ENCODE data around the gene PYGM.

Gene PYGM

GRCh38 chr11:64799623-64800302 lies 40.0 kb upstream of the PYGM start:
- no peak for TF ChIP-seq FOXP2 (optimal IDR thresholded peaks at IDR 0.05; ENCODE audit: borderline replicate concordance, extremely low read depth, extremely low read length, insufficient read depth)
- TF ChIP-seq SIN3A (IDR thresholded peaks at IDR 0.05; ENCODE audit: borderline replicate concordance, insufficient read depth, low read length): no peak
- no peak for TF ChIP-seq POLR2AphosphoS5 (IDR thresholded peaks at IDR 0.05; ENCODE audit: low read depth, low read length)
- TF ChIP-seq, protein P1, sequence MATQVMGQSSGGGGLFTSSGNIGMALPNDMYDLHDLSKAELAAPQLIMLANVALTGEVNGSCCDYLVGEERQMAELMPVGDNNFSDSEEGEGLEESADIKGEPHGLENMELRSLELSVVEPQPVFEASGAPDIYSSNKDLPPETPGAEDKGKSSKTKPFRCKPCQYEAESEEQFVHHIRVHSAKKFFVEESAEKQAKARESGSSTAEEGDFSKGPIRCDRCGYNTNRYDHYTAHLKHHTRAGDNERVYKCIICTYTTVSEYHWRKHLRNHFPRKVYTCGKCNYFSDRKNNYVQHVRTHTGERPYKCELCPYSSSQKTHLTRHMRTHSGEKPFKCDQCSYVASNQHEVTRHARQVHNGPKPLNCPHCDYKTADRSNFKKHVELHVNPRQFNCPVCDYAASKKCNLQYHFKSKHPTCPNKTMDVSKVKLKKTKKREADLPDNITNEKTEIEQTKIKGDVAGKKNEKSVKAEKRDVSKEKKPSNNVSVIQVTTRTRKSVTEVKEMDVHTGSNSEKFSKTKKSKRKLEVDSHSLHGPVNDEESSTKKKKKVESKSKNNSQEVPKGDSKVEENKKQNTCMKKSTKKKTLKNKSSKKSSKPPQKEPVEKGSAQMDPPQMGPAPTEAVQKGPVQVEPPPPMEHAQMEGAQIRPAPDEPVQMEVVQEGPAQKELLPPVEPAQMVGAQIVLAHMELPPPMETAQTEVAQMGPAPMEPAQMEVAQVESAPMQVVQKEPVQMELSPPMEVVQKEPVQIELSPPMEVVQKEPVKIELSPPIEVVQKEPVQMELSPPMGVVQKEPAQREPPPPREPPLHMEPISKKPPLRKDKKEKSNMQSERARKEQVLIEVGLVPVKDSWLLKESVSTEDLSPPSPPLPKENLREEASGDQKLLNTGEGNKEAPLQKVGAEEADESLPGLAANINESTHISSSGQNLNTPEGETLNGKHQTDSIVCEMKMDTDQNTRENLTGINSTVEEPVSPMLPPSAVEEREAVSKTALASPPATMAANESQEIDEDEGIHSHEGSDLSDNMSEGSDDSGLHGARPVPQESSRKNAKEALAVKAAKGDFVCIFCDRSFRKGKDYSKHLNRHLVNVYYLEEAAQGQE (IDR thresholded peaks at IDR 0.05; ENCODE audit: insufficient read depth in 1 of 2, low read depth in 2 of 2, low read length in 2 of 2): no peak
- no peak for TF ChIP-seq TAF1 (IDR thresholded peaks at IDR 0.05; ENCODE audit: borderline replicate concordance, insufficient read depth, low read length)

- TF ChIP-seq POLR2AphosphoS5 (IDR thresholded peaks at IDR 0.05; ENCODE audit: low read depth, low read length) (no peak), SIN3A (IDR thresholded peaks at IDR 0.05; ENCODE audit: borderline replicate concordance, insufficient read depth, low read length) (no peak), TAF1 (IDR thresholded peaks at IDR 0.05; ENCODE audit: borderline replicate concordance, insufficient read depth, low read length) (no peak), FOXP2 (optimal IDR thresholded peaks at IDR 0.05; ENCODE audit: borderline replicate concordance, extremely low read depth, extremely low read length, insufficient read depth) (no peak)
- TF ChIP-seq, protein P1 (IDR thresholded peaks at IDR 0.05; ENCODE audit: insufficient read depth in 1 of 2, low read depth in 2 of 2, low read length in 2 of 2): no peak
These were observed 39.5 kb upstream of the PYGM start for GRCh38 chr11:64799256-64799622.

- no peak for TF ChIP-seq FOXP2 (optimal IDR thresholded peaks at IDR 0.05; ENCODE audit: borderline replicate concordance, extremely low read depth, extremely low read length, insufficient read depth)
- TF ChIP-seq, protein P1 (IDR thresholded peaks at IDR 0.05; ENCODE audit: insufficient read depth in 1 of 2, low read depth in 2 of 2, low read length in 2 of 2): no peak
- TF ChIP-seq SIN3A (IDR thresholded peaks at IDR 0.05; ENCODE audit: borderline replicate concordance, insufficient read depth, low read length): no peak
These were observed 37.2 kb upstream of the PYGM start for GRCh38 chr11:64796757-64797541.

DNA sequence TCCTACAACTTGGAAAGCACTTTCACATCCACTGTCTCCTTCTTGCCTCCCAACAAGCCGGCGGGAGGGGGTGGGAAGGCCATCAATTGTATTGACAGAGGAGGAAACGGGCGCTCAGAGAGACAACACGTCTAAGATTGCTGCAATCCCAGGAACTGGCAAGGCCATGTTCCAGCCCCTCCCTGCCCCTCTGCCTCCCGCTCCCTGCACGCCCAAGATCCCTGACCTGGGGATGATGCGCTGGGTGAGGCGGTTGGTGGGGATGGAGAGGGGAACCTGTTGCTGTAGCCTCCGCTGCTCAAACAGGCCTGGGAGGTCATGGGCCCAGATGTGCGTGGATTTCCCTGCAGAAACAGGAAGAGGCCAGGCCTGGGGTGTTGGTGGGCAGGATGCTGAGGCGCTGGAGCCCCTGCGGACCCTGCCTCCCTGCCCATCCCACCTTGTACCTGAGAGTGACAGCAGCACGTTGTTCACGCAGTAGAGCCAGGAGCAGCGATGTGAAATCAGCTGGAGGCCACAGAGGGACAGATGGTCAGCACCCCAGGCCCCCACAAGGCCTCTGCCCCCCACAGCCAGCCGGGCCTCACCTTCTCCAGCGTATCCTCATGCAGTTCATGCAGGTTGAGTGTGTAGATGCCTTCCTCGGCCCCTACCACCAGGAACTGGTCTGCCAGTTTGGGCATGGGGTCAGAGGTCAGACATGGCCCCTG lies 36.4 kb upstream of the PYGM start:
- no peak for TF ChIP-seq POLR2AphosphoS5 (IDR thresholded peaks at IDR 0.05; ENCODE audit: low read depth, low read length)
- TF ChIP-seq FOXP2 (optimal IDR thresholded peaks at IDR 0.05; ENCODE audit: borderline replicate concordance, extremely low read depth, extremely low read length, insufficient read depth): no peak
- TF ChIP-seq SIN3A (IDR thresholded peaks at IDR 0.05; ENCODE audit: borderline replicate concordance, insufficient read depth, low read length): no peak
- TF ChIP-seq, protein P1 (IDR thresholded peaks at IDR 0.05; ENCODE audit: insufficient read depth in 1 of 2, low read depth in 2 of 2, low read length in 2 of 2): no peak
- no peak for TF ChIP-seq TAF1 (IDR thresholded peaks at IDR 0.05; ENCODE audit: borderline replicate concordance, insufficient read depth, low read length)

Data from PFSK-1 (cell line).